SK-N-MC (cell line): ENCODE measurements around the gene VGLL2.

Source experiments
- EZH2 ChIP-seq: fragments of 200-600 bp; sonication (generic); IDR thresholded peaks from one replicate; pipeline ENCODE4 v1.6.1; 2017; ENCODE audit warnings: antibody characterized with exemption
- FOXP2 ChIP-seq: optimal IDR thresholded peaks from 2 replicates; pipeline ENCODE3; 2011; ENCODE audit warnings: mild to moderate bottlenecking, moderate library complexity; ENCODE audit not compliant: insufficient read depth; ENCODE audit errors: extremely low read length, control extremely low read depth
- POLR2AphosphoS5 ChIP-seq: IDR thresholded peaks from 2 replicates; pipeline ENCODE4 v1.6.1; 2012; ENCODE audit warnings: mild to moderate bottlenecking, low read depth, low read length, borderline replicate concordance

DNA sequence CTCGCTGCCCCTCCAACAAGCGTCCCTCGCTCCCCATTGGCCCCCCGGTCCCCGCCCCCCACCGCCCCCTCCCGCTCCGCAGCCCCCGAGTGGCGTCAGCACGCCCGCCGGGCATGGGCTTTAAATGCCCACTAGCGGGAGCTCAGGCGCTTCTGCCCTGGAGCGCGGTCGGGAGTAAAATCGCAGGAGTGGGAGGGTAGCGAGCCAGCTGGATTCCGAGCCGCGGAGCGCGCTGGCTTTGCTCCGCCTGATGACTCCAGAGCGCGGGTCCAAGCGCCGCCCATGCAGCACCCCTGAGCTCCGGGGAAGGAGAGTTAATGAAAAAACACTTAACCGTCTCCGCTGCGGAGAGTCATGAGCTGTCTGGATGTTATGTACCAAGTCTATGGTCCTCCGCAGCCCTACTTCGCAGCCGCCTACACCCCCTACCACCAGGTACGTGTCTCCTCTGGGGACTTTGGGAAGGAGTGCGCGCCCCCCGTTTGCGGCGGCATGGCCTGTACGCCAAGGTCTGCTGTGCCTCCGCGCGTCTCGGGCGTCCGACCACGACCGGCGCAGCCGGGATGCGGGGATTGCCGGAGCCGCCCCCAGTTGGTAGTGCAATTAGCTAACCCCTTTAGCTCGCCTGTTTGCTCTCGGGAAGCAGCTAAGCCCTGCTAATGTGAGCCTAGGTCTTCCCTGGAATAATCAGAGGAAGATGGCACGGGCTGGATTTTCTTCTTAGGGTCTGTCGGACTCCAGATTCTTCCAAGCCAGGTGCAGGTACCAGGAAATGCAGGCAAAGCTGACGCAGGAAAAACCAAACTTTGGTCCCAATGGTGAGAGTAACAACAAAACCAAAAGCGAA lies at the start of gene VGLL2:
- TF ChIP-seq EZH2, result no peak
- TF ChIP-seq POLR2AphosphoS5, result no peak
- TF ChIP-seq FOXP2, result no peak
